ENCODE results near the gene FUT3. TPM values are rescaled to one million over a fixed set of nuclear protein-coding genes. Genes with fewer than 3 reads are reported as not detected.

Gene FUT3
- not detected in 2 replicates for total RNA-seq

GRCh38 chr19:5851302-5851701 is at the start of gene FUT3:
TSS of gene FUT3 (minus strand) at chr19:5851449.

GRCh38 chr19:5839065-5840017 is 11.9 kb downstream of the FUT3 start, which contains the start of gene FUT6:
TSS of gene FUT6 (minus strand) at chr19:5839702. CDS start at chr19:5832567, 7,135 bp downstream.

GRCh38 chr19:5804516-5805461 is 46.5 kb downstream of the FUT3 start, which contains the start of gene NRTN:
TSS of gene NRTN (plus strand) at chr19:5805067. CDS start at chr19:5824166, 19,099 bp downstream.

Other genes with a start within 250 kb of the FUT3 start
- 37.4 and 50.6 TPM in 2 replicates for gene SAFB2, start 228.7 kb downstream of the FUT3 start, total RNA-seq
- gene SAFB, start 228.4 kb downstream of the FUT3 start, total RNA-seq, result 36.5 and 44.3 TPM in 2 replicates
- 12.9 and 28.5 TPM in 2 replicates for gene MICOS13, start 170.9 kb downstream of the FUT3 start, total RNA-seq
- gene HSD11B1L, start 170.4 kb downstream of the FUT3 start, total RNA-seq, result 8.7 and 21.7 TPM in 2 replicates
- 215 and 555 TPM in 2 replicates for gene RPL36, start 161.2 kb downstream of the FUT3 start, total RNA-seq
- 169 and 180 TPM in 2 replicates for gene LONP1, start 131.3 kb downstream of the FUT3 start, total RNA-seq
- gene CATSPERD, start 130.8 kb downstream of the FUT3 start, total RNA-seq, result not detected in 2 replicates
- 0.18 and 0.30 TPM in 2 replicates for gene PRR22, start 66.7 kb downstream of the FUT3 start, total RNA-seq
- gene DUS3L, start 60.3 kb downstream of the FUT3 start, total RNA-seq, result 13.7 and 14.3 TPM in 2 replicates
- not detected in 2 replicates for gene NRTN, start 46.4 kb downstream of the FUT3 start, total RNA-seq
- gene FUT6, start 11.7 kb downstream of the FUT3 start, total RNA-seq, result not detected in 2 replicates
- not detected in 2 replicates for gene FUT5, start 19.1 kb upstream of the FUT3 start, total RNA-seq
- gene NDUFA11, start 52.3 kb upstream of the FUT3 start, total RNA-seq, result 146 and 201 TPM in 2 replicates
- gene VMAC, start 53.4 kb upstream of the FUT3 start, total RNA-seq, result 3.5 and 5.0 TPM in 2 replicates
- 1.9 and 2.4 TPM in 2 replicates for gene CAPS, start 62.8 kb upstream of the FUT3 start, total RNA-seq
- 23.8 and 45.3 TPM in 2 replicates for gene RANBP3, start 126.7 kb upstream of the FUT3 start, total RNA-seq

Data from smooth muscle cell of the umbilical artery (primary cell).